H54 (cell line): ENCODE data around the gene NAT14.
"Not testable (repeated sequence)": the region's sequence is repeated elsewhere in the genome, so short reads cannot be mapped to it uniquely, and the experiment has no call there.

Source experiments
- DNase-seq: peaks from one replicate; pipeline ENCODE4 v3.0.0; 2011; ENCODE audit warnings: low spot score, mixed read lengths; ENCODE audit not compliant: insufficient read length
- FAIRE-seq: peaks from 3 replicates; lab custom pipeline; 2011; peaks lifted over from hg19 to GRCh38; lab: Jason Lieb, UNC
- POLR2A ChIP-seq: IDR thresholded peaks from 2 replicates; pipeline ENCODE4 v1.6.1; 2011; ENCODE audit warnings: low read depth, mild to moderate bottlenecking, low read length

Gene NAT14

GRCh38 chr19:55447421-55448174 lies 37.4 kb upstream of the NAT14 start:
- TF ChIP-seq POLR2A = no peak
- FAIRE-seq = no peak
- DNase-seq = peak; percentile 90

GRCh38 chr19:55448175-55448490 lies 36.9 kb upstream of the NAT14 start:
- not testable (repeated sequence) for FAIRE-seq, DNase-seq

GRCh38 chr19:55449469-55449868 lies 35.5 kb upstream of the NAT14 start:
- DNase-seq (no peak), FAIRE-seq (no peak)
- no peak for TF ChIP-seq POLR2A

- DNase-seq = no peak
- no peak for TF ChIP-seq POLR2A
- FAIRE-seq = no peak
Measured at GRCh38 chr19:55451163-55451964, 33.6 kb upstream of the NAT14 start.

- no peak for FAIRE-seq
- no peak for TF ChIP-seq POLR2A
- DNase-seq = no peak
Measured at GRCh38 chr19:55451965-55452748, 32.8 kb upstream of the NAT14 start.

- FAIRE-seq (no peak), DNase-seq (peak; percentile 96)
Measured at GRCh38 chr19:55452749-55453346, 32.1 kb upstream of the NAT14 start.

GRCh38 chr19:55453511-55454260 lies 31.3 kb upstream of the NAT14 start:
- no peak for TF ChIP-seq POLR2A
- DNase-seq (no peak), FAIRE-seq (no peak)

More at GRCh38 chr19:55452749-55453346, 32.1 kb upstream of the NAT14 start:
- no peak for TF ChIP-seq POLR2A

- no peak for FAIRE-seq
Measured at GRCh38 chr19:55454787-55455243, 30.2 kb upstream of the NAT14 start.

GRCh38 chr19:55455576-55456235 lies 29.3 kb upstream of the NAT14 start:
- no peak for TF ChIP-seq POLR2A
- DNase-seq (no peak), FAIRE-seq (no peak)

More at GRCh38 chr19:55454787-55455243, 30.2 kb upstream of the NAT14 start:
- peak; percentile 96 for DNase-seq
- no peak for TF ChIP-seq POLR2A

GRCh38 chr19:55456347-55456746 lies 28.6 kb upstream of the NAT14 start:
- TF ChIP-seq POLR2A = no peak
- no peak for DNase-seq
- no peak for FAIRE-seq

GRCh38 chr19:55457683-55458457 lies 27.1 kb upstream of the NAT14 start:
- FAIRE-seq (no peak), DNase-seq (no peak)
- no peak for TF ChIP-seq POLR2A

- no peak for FAIRE-seq
- no peak for TF ChIP-seq POLR2A
- no peak for DNase-seq
Measured at GRCh38 chr19:55459551-55459949, 25.4 kb upstream of the NAT14 start.
